HG02973 (cell line): ENCODE data around the gene CXXC5.

Source experiments
- ATAC-seq: cut with Tn5 transposase; IDR thresholded peaks from one replicate; pipeline ENCODE4 v1.9.1; 2021; ENCODE audit warnings: moderate library complexity; ENCODE audit not compliant: unreplicated experiment

Gene CXXC5

DNA sequence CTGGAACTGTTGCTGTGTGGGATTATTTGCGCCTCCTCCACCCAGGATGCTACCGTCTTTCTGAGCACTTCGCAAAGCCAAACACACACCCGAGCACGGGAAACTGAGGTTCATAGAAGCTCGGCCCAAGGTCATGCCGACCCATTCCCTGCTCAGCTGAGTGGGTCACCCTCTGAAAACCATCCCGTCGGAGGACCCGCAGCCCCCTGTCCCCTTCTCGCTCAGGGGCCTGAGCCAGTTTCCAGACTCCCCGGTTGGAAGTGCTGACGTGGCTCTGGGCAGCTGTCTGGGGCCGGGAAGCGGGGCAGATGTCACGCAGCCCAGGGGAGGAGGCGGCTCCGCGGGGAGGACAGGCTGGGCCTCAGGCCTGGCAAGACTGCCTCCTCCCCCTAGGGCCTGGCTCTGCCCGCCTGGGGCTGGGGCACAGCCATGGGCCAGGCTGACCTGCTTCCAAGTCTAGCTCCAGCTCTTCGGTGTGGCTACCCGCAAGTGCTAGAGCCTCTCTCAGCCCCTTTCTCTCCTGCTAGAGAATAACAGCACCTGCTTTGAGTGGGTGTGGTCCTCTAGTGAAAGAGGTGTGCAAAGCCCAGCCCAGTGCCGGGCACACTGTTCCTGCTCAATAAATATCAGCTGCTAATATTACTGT, 9.9 kb upstream of the CXXC5 start:
- peak; percentile 22 for ATAC-seq

DNA sequence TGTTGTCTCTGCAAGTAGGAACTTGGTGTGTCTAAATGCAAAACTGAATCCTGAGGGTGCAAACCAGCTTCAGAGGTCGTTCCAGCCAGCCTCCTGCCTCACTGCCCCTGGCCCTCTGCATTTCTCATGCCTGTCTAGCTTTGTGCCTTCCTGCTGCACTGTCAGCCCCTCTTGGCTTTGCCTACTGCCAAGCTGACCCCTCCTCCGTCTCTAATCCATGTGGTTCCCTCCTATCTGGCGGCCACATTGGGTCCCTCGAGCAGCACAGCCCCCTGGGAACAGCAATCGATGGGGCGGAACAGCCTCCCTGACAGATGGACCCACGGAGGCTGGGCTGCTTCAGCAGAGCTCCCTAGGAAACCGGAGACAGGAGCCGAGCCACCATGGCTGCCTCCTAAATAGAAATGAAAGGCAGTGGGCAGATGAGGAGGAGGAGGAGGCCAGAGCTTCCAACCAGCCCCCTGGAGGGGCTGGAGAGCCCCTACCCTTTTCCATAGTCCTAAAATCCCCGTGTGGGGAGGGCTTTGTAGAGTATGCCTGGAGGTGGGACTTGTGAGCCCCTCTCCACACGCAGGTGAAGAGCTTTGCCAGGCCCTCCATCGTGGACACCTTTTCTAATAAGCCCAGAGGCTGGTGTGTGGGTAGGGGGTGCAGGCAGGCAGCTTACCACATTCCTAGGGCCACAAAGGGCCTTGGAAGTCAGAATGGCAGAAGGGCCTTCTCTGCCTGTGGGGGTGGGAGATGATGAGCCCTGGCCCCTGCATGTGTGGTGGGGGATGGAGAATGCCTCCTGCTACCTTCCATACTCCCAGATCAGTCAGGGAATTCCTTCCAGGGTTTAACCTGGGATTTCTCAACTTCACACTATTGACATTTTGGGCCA, 9.2 kb upstream of the CXXC5 start:
- ATAC-seq = no peak

DNA sequence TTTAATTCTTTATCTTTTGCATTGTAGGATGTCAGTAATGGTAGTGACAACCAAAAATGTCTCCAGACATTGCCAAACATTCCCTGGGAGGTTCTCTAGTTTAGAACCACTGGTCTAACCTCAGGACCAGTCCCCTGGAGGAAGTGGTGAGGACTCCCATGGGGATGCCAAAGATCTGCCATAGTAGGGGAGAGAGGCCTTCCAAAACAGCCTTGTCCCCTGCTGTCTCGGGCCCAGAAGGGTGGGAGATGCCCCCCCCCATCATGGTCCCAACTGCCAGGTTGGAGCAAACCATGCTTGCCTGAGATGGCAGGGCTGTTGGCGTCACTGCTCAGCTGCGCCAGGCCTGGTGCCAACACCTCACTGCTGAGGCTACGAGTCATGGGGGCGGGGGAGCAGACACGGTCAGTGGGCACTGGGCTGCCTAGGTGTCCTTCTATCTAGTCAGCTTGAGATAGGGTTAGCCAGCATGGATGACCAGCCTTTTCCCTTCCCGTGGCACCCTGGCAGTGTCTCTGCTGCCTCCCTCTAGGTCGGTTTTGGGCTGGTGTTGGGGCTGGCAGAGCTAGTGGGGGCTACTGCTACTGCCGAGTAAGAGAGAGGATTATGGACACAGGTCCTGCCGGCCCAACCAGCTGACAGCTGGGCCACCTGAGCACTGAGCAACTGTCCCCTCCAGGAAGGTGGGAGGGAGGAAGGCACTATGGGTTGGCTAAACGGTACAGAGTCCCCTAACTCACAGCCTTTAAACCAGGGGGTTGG, 8.3 kb upstream of the CXXC5 start:
- ATAC-seq = no peak

DNA sequence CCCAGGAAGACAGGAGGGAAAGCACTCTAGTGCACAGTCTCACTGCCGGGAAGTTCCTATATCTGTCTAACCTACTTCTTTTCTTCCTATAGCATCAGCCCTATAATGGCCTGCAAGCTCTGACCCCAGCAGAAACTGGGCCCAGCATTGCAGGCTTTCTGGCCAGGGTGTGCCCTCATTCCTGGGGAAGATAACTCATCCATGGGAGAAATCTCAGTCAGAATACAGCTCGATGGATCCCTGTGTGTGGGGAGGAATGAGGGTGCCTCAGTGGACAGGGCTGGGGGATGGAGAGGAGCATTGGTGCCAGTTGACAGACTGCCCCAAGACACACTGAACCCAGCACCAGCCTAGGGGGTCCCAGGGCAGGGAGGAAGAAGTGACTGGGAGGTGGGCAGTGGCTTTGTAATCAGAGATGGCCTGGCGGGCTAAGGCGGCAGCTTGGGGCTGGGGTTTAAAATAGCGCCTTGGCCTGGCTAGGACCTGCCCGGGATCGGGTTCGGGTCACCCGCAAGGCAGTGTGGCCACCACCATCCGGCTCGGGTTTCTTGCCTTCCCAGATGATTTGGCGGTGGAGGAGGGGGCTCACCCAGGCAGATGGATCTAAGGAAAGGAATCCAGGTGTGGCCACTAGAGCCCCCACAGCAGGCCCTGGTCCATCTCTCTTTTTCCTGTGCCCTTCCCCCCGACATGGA, 7.6 kb upstream of the CXXC5 start:
- no peak for ATAC-seq

DNA sequence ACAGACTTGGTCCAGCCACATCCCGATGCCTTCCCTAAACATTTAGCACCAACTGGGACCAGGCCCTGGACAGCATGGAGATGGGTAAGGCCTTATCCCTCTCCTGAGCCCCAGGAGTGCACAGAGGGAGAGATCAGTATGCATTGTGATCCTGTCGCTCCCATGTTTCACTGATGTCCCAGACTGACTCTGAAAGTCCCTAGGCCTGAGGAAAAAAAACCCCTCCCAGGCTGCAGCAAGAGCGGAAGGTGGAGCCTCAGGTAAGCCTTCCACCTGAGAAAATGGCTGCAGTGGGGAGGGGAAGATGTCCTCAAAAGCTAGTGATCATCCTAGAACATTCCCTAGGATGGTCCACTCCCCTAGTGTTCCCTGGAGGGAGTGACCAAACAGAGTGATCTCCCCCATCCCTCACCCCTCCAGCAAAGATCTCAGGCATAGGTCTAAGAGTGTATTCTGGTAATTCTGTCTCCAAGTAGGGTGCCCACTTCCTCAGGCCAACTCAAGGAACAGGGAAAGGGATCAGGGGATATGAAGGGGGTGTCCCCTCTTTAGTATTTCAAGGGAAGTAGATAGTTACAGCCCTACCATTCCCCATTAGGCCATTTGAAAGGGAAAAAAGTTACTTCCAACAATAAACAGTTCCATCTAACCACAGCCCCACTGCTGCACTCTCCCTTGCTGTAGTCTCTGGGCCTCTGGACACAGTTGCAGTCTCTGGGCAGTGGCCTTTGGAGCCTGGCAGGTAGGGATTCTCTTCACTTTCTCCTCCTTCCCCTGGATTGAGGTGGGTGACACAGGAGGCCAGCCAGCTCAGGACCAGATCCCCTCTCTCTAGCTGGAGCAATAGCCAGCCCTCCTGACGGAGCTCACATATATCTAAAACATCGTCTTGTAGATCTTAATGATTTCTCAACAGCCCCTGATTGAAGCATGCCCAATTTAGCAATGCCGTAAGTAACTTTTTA, 6.8 kb upstream of the CXXC5 start:
- no peak for ATAC-seq

DNA sequence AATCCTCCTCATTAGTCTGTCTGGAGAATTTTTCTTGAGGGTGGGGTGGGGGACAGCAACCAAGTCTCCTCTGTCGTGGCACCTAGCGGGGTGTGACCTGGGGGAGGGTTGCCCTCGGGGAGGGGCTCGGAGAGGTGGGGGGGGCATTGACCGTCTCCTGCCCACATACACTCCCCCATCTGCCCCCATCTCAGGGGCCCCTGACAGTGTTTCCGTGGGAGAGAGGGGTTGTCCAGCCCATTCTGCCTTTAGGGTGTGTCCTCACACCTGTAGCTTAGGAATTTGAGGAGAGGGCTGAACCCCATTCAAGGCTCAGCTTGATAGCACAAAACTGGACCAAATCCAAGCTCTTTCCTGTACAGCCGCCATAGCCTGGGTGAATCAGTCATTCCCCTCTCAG, 5.9 kb upstream of the CXXC5 start:
- no peak for ATAC-seq

DNA sequence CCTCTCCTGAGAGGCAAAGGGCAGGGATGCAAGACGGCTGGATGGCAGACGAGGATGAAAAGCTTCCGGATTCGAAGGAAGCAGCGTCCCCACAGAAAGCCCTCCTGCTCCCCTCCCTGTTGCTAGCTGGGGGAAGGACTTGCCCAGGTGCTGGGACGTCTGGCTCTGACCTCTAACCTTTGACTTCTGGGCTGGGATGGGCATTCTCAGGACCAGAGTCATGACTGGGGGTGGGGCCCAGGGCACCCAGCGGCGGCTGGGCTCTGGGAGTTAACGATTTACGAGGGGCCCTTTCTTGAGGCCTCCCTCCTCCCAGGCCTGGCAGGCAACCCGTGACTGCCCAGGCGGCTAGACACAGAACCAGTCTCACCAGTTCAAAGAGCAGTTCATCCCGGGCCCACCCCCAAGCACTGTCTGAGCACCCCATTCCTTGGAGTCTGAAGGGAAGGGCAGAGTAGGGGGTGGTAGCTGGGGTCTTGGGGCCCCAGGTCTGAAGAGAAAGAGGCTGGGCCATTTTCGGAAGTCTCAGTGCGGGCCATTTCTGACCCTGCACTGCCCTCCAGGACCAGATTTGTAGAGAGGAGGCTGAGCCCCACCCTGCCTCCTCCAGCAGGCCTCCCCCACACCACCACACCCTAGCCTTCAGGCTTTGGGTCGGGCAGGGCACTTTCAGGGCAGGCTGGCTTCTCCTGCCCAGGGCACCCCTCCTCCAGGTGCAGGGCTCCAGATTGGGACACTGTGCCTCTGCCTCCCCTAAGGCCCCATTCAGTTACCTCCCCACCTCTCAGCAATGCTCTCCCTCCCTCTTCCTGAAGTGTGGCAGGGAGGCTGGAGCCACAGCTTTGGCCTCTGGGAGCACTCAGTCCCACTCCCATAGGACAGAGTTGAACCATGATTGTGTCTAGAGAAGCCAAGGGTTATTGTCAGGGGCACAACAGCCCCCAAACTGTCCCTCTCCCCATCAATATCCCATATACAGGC, 5.0 kb upstream of the CXXC5 start:
- ATAC-seq = no peak

DNA sequence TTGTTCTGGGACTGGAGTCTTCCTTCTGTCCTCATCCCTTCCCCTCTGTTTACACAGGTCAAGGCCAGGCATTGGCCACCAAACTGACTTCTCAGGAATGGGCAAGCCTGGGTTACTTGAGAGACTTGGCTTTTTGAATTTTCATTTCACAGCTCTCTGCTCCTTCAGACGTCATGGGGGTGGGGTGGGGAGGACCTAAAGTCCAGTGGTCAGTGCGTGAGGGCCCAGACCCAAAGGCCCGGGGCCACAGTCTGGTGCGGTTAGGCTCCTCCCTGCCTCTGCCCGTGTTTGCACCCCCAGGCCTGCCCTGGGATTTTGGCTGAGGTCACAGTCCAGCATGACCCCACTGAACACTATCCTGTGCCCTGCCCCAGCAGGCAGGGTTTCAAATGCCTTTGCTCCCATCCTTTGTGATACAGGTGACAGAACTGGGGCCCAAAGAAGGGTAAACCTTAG, 4.1 kb upstream of the CXXC5 start:
- no peak for ATAC-seq

DNA sequence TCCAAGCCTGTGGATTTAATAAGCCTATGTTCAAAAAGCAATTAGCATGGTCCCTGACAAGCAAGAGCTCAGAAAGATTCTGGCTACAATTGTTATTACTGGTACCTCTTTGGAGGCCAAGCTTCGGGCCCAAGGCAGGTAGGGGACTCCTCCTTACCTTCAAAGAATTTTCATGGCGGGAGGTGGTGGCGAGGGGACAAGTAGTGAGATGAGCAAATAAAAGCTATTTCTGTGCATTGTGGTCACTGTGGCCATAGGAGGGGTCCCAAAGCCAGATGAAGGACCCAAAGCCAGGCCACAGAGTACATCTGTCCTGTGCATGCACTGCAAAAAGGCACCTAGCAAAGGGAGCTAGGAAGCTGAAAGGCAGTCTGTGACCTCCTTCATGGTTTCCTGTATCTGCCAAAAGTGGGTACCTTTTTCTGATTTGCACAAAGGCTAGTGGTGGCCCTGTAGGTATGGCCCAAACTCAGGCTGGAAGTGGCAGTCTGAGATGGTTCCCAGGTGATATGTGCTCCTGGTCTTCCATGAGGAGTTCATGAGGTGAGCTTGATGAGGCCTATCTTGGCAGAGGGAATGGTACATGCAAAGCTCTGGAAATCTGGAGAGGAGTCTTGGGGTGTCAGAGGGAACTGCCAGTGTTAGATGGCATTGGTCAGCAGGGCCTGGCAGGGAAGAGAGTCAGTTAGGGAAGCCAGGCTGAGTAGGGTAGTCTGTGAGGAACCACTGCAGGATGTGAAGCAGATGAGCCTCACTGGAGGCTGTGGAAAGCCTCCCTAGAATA, 3.3 kb upstream of the CXXC5 start:
- ATAC-seq = no peak

DNA sequence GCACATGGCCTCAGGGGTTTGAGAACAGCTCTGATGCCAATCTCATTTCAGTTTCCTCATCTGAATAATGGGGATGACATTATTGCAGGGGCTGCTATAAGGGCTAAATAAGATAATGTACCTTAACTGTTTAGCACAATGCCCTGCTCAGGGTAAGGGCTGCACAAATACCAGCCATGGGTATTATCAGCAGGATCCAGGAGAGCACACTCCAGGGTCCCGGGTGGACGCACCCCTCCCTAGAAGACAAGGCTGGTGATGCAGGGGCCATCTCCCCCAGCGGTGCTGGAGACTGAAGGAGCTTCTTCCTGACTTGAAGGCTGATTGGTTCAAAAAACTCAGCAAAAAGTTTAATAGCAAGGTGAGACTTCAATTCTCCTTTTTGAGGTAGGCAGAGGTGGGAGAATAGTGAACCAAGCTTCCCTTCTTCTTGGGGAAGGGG, 2.7 kb upstream of the CXXC5 start:
- no peak for ATAC-seq

DNA sequence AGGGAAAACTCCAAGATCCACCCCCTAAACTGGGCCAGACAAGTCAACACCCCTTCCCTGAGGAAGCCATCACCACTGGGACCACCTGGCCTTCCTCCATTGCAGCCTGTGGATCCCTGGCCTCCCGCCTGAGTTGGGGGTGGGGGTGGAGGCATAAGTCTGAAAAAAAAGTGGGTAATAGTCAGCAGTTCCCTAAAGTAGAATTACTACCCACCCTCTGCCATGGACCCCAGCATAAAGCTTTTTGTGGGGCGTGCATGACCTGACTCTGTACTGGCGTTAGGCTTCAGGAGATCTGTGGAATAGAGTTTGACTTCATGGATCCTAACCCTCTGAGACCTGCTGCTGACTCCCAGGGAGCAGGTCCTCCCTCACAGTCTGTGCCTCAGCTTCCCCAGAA, 2.0 kb upstream of the CXXC5 start:
- ATAC-seq = no peak

DNA sequence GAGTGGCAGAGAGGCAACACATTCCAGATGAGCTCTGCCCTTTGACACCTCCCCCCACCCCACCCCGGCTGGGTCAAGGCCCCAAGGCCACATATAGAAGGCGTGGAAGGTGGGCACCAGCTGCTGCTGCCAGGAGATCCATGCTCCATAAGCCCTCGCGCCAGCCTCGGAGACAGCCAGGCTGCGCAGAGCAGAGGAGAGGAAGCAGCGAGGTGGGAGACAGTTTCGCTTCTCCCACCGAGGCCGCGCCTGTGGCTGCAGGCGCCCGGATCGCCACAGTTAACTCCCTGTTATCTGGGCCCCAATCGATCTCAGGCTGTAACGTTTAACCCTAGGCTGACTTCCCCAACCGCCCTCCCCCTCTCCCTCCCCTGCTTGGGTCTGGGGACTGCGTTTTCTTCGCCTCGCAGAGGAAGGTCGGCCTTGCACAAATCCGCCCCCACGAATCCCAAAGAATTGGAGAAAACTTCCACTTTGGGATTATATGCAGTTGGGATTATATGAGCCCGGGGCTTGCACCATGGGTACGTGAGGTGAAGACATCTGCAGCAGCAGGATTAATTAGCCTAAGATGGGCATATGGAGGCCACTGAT, 1.1 kb upstream of the CXXC5 start:
- no peak for ATAC-seq

DNA sequence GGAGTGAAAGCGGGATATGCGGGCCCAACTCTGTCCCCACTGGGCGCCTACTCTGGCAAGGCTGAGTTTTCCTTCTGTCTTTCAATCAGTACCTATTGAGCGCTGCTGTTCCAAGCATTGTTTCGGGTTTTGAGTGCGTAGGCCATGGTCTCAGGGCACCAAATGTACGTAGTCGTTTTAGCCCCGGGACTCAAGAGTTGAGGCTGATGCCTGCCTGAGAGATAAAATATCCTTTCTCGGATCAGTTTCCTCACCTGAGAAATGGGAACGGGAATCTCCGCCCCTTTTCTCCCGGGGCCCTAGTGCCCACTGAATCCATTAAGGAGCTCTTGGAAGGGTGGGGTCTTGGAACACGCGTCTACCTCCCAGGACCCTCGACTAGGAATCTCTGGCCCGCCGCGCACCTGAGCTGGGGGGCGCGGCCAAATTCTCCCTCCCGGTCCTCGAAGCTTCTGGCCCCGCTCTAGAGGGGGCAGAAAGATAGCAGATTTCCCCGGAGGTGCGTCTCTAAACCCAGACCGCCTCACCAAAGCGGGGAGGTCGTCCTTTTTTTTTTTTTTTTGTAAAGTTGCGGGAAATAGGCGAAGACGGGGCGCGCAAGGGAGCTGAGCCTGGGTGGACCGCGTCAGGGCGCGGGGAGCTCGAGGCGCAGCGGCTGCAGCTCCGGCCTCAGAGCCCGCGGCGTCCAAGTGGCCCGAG, 494 bp upstream of the CXXC5 start:
- ATAC-seq = no peak

DNA sequence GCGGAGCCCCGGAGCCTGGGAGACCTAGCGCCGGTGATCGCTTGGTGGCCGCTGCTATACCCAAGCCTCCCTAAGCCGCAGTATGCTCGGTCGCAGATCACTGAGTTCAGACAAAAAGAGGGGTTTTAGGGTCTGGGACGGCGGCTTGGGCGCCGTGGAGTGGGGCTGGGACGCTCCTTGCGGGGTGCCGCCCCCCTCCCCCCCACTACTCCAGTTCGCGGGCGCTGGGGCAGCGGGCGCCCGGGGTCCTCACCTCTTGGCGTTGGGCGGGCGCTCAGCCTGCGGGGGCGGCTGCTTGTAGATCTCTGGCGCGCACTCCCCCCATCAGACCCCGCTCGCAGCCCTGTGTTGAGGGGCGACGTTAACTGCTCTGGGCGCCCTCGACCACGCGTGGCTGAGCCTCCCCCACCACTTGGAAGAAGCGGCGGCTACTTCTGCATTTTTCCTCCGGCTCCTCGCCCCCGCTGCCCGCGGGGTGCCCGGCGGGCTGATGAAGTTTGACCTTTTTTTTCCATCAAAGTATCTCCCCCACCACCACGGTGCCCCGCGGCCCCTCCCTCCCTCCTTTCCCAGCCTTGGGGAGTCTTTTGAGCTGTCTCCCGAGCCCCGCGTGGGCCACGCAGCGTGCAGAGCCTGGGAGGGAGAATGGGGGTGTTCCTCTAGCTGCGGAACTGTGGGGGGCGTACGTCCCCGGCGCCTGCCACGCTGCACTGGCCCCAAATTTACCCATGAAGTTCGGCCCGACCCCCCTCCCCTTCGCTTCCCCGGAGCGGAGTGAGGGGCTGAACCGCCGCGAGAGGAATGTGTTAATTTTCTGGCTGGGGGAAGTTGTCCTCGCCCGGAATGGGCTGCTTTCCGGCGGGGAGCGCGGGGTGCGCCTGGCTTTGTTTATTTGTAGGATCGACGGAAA, 1.2 kb downstream of the CXXC5 start:
- ATAC-seq = no peak

DNA sequence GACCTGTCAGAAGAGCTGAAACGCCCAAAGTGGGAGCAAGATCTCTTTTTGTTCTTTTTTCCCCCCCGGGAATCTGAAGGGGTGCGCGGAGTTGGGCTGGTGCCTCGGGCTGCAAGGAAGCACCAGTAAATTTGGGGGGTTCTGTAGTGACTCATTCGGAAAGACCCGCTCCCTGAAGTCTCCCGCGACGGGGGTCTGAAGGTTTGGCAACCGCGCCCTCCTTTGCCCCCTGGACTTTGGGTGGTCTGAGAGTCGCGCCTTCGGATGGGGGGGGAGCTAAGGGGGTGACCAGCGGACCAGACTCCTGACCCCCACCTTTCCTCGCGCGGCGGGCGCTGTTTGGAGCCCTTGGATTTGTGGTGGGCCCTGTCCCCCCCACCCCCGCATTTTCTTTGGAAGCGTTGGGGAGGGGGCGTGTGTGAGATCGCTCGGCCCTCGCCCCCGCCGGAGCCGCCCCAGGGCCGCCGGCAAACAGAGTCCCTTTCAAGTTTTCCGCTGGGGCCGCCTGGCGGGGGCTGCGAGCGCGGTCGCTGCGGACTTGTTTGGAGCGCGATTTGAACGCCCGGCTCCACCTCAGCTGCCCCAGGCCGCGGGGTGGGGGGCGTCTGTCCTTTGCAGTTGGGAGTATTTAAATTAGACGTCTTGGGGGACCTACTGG, 2.0 kb downstream of the CXXC5 start:
- no peak for ATAC-seq
